ENCODE data around the gene PRKAB1.
"Not testable (repeated sequence)": the region's sequence is repeated elsewhere in the genome, so short reads cannot be mapped to it uniquely, and the experiment has no call there.

The PRKAB1 gene

GRCh38 chr12:119667577-119668323 lies at the start of gene PRKAB1:
PRKAB1 (plus strand) TSS chr12:119668133; CDS start chr12:119668245, 112 bp downstream.
- DNase-seq (ENCODE audit: low spot score) = peak; percentile 87

DNA sequence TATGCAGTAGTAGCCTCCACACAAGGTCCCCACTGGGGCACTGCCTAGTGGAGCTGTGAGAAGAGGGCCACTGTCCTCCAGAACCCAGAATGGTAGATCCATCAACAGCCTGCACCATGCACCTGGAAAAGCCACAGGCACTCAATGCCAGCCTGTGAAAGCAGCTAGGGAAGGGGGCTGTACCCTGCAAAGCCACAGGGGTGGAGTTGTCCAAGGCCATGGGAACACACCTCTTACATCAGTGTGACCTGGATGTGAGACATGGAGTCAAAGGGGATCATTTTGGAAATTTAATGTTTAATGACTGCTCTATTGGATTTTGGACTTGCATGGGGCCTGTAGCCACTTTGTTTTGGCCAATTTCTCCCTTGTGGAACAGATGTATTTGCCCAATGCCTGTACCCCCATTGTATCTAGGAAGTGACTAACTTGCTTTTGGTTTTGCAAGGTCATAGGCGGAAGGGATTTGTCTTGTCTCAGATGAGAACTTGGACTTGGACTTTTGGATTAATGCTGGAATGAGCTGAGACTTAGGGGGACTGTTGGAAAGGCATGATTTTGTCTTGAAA lies 49.5 kb upstream of the PRKAB1 start:
- DNase-seq (ENCODE audit: low spot score) = not testable (repeated sequence)

GRCh38 chr12:119620490-119620889 lies 47.4 kb upstream of the PRKAB1 start:
- DNase-seq (ENCODE audit: low spot score) = no peak

- no peak for DNase-seq (ENCODE audit: low spot score)
These were observed 46.1 kb upstream of the PRKAB1 start for GRCh38 chr12:119621878-119622277.

DNA sequence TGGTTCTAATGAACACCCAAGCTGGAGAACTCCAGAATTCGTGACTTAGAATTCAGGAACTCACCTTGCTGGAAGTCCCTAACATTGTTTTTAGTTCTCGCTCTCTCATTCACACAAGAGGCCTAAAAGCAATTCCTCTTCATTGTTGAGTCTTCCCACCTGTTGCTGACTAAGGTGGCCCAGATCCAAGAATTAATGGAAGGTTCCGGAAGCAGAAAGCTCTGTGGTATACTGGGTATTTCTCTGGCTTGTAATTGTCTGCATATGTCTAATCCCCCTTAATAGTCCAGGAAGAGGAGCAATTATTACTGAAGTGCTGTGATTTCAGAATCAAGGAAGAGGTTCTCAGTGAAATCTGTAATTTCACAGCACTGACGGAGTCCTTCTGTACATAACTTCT lies 43.0 kb upstream of the PRKAB1 start:
- no peak for DNase-seq (ENCODE audit: low spot score)

DNA sequence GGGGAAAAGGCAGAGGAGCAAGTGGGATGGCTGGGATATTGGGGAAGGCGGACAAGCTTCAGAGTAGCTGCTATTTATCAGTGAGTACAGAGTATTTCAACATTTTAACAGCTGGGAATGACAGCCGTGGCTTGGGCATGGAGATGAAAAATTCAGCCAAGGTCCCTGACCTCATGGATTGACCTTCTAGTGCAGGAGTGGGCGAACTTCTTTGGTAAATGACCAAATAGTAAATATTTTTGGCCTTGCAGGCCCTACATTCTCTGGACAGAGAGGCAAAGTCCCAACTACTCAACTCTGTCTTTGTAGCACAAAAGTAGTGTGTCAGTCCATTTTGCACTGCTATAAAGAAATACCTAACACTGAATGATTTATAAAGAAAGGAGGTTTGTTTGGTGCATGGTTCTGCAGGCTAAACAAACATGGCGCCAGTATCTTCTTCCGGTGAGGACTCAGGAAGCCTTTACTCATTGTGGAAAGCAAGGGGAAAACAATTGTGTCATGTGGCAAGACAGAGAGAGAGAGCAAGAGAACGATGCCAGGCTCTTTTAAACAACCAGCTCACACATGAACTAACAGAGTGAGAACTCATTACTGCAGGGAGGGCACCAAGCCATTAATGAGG lies 40.8 kb upstream of the PRKAB1 start:
- no peak for DNase-seq (ENCODE audit: low spot score)

DNA sequence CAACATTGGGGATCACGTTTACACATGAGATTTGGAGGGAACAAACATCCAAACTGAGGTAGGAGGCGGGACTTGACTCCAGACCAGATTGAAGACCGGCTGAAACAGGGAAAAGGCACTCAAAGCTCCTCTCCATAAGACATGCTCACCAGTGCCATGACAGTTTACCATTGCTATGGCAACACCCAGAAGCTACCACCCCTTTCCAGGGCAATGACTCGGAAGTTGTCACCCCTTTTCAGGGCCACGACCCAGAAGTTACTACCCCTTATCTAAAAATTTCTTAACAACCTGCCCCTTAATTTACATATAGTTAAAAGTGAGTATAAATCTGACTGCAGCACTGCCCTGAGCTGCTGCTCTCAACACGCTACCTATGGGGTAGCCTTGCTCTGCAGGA lies 40.2 kb upstream of the PRKAB1 start:
- DNase-seq (ENCODE audit: low spot score) = no peak

DNA sequence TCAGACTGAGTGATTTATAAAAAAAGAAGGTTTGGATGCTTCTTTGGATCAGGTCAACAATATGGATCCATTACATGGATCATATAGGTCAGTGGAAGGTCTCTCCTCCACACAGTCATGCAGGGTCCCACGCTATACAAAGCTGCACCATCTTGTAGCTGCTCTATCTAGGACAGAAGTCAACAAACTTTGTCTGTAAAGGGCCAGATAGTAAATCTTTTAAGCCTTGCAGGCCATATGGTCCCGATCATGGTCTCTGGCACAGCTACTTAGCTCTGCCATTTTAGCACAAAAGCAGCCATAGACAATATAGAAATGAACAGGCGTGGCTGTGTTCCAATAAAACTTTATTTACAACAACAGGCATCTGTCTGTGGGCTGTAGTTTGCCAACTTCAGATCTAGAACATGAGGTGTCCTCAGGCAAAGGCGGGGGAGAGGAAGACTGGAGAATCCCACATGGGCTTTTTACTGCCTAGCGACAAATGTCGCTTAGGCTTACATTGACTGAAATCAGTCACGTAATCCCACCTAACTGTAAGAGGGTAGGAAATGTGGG lies 37.6 kb upstream of the PRKAB1 start:
- no peak for DNase-seq (ENCODE audit: low spot score)

- DNase-seq (ENCODE audit: low spot score) = no peak
These were observed 36.9 kb upstream of the PRKAB1 start for GRCh38 chr12:119630962-119631550.

DNA sequence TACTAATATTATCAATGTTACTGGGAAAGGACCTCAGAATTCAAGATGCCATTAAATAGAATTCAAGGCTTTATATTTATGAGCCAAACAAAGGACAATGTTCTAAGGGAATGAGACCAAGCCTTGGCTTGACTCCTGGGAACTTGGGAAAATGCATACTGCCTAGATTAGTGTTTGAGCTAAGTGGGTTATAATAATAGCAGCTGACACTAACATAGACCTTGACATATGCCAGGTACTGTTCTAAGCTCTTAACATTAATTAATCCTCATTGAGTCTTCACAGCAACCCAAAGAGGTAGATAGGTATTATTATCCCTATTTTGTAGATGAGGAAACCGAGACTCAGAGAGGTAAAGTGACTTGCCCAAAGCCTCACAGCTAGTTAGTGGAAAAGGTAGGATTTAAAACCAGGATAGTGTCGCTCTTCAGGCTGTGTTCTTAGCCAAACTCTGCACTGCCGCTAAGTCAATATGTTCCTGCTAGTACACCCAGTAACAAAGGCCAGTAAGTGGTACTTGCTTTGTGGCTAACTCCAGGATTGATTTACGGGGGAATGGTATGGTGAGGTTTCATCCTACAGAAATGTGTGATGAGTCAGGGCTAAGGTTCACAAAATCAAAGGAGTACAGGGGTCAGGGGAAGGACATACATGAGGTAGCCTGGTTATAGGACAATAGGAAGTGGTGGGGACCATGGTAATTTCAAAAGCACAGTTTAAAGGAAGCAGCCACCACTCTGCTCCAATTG lies 35.8 kb upstream of the PRKAB1 start:
- no peak for DNase-seq (ENCODE audit: low spot score)

- DNase-seq (ENCODE audit: low spot score) = no peak
These were observed 33.2 kb upstream of the PRKAB1 start for GRCh38 chr12:119634743-119635142.

DNA sequence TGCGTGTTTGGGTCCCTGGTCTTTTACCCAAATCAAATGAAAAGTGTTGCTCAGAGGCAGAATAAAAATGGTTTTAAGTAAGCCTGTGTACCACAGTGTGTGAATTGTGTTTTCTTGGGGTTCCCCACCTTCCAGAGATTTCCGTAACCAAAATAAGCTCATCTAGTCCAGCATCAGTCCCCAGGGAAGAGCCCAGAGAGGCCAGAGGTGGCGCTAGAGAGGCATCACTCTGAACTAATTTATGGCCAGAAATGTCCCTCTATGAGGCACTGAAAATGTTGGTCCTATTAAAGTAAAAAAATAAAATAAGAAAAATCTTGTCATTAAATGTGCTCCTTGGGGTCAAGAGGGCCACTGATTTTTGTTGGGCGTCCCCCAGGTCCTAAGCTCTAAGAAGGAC lies 24.9 kb upstream of the PRKAB1 start:
- DNase-seq (ENCODE audit: low spot score) = no peak

GRCh38 chr12:119644930-119645329 lies 23.0 kb upstream of the PRKAB1 start:
- DNase-seq (ENCODE audit: low spot score) = no peak

GRCh38 chr12:119645535-119646059 lies 22.3 kb upstream of the PRKAB1 start:
- no peak for DNase-seq (ENCODE audit: low spot score)

DNA sequence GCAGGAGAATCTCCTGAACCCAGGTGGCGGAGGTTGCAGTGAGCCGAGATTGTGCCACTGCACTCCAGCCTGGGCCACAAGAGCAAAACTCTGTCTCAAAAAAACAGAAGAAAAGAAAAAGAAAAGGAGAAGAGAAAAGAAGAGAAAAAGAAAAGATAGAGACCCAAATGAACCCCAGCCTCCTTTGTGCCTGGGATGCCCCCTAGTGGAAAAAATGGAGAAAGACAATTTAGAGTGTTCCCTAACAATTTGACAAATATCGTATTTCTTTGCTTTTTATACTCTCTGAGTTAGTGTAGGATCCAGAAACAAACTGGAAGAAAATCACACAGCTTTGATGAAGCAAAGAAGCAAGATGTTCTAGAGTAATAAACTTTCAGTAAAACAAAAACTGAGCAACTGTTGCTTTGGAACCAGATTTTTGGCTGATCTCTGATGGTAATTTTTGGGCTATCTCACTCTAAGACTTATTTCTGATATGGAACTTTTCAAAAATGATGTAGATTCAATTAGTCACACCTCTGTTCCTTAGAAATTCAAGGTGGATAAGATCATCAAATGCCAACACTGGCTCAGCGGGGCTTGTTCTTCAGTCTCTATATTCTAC lies 18.6 kb upstream of the PRKAB1 start:
- peak; percentile 37 for DNase-seq (ENCODE audit: low spot score)

DNA sequence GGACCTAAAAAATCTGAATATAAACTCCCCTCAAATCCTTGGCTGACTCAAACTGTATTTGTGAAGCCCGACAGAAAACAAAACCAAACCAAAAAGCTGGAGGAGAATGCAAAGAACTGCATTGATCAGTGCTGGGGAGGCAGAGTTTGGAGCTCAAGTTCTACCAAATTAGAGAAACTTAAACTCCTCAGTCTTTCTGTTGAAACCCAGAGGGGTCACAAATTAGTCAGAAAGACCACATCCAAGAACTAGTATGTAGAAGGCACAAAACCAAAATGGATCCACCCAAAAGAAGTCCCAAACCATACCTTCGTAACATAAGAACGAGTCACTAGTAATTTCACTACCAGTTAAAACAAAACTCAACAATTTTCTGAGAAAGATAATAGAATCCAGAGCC lies 15.3 kb upstream of the PRKAB1 start:
- DNase-seq (ENCODE audit: low spot score) = no peak

DNA sequence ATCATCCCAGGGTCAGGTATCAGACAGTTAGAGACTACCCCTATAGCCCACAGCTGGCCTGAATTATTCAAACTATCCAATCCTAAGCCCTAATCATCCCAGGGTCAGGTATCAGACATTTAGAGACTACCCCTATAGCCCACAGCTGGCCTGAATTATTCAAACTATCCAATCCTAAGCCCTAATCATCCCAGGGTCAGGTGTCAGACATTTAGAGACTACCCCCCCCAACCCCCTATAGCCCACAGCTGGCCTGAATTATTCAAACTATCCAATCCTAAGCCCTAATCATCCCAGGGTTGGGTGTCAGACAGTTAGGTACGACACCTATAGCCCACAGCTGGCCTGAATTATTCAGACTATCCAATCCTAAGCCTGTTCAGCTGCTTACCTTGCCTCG lies 10.9 kb upstream of the PRKAB1 start:
- not testable (repeated sequence) for DNase-seq (ENCODE audit: low spot score)

- DNase-seq (ENCODE audit: low spot score) = not testable (repeated sequence)
These were observed 9.8 kb upstream of the PRKAB1 start for GRCh38 chr12:119658166-119658565.

GRCh38 chr12:119659289-119659897 lies 8.5 kb upstream of the PRKAB1 start:
- peak; percentile 46 for DNase-seq (ENCODE audit: low spot score)

- DNase-seq (ENCODE audit: low spot score) = no peak
These were observed 7.9 kb upstream of the PRKAB1 start for GRCh38 chr12:119660076-119660475.

GRCh38 chr12:119661882-119662281 lies 6.1 kb upstream of the PRKAB1 start:
- no peak for DNase-seq (ENCODE audit: low spot score)
